Measurements from ENCODE around the gene GFOD2. TPM values are rescaled to one million over a fixed set of nuclear protein-coding genes. Genes with fewer than 3 reads are reported as not detected.

GFOD2 gene
- total RNA-seq, 4 donors from 2014 or later, result 8.9 to 15.4 (median 11.6) TPM

- intact Hi-C loops (cut with DNase I; ENCODE audit: low total_unique reads) (no loop called here), in situ Hi-C loops (cut with MboI; ENCODE audit: low sequenced_read_pairs in 4 of 4) (loop anchor here in 2 of 4 donors (10.0 kb wide), 2 partner anchors 107 to 137 kb away; partner anchors contain the start of gene RIPOR1 (in 1 of the 2))
- DNase-seq, result no peak
- Histone ChIP-seq H3K4me1 (peaks cover 26 to 30% of the 10 kb centered on the region in 2 donors), H3K27me3 (no peaks in the 10 kb centered on the region), H3K36me3 (peaks cover 0 to 12% of the 10 kb centered on the region in 2 donors), H3K27ac (no peak overlapping the region), H3K4me3 (no peak overlapping the region), H3K9me3 (no peaks in the 10 kb centered on the region)
- ATAC-seq, result no peak
- TF ChIP-seq, protein P1, sequence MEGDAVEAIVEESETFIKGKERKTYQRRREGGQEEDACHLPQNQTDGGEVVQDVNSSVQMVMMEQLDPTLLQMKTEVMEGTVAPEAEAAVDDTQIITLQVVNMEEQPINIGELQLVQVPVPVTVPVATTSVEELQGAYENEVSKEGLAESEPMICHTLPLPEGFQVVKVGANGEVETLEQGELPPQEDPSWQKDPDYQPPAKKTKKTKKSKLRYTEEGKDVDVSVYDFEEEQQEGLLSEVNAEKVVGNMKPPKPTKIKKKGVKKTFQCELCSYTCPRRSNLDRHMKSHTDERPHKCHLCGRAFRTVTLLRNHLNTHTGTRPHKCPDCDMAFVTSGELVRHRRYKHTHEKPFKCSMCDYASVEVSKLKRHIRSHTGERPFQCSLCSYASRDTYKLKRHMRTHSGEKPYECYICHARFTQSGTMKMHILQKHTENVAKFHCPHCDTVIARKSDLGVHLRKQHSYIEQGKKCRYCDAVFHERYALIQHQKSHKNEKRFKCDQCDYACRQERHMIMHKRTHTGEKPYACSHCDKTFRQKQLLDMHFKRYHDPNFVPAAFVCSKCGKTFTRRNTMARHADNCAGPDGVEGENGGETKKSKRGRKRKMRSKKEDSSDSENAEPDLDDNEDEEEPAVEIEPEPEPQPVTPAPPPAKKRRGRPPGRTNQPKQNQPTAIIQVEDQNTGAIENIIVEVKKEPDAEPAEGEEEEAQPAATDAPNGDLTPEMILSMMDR (IDR thresholded peaks at IDR 0.05 in 4 of 5, conservative IDR thresholded peaks at IDR 0.05 in 1 of 5), result no peak
- no peak for TF ChIP-seq POLR2A (IDR thresholded peaks at IDR 0.05)
These were observed 57.0 kb downstream of the GFOD2 start for GRCh38 chr16:67661886-67662652.

DNA sequence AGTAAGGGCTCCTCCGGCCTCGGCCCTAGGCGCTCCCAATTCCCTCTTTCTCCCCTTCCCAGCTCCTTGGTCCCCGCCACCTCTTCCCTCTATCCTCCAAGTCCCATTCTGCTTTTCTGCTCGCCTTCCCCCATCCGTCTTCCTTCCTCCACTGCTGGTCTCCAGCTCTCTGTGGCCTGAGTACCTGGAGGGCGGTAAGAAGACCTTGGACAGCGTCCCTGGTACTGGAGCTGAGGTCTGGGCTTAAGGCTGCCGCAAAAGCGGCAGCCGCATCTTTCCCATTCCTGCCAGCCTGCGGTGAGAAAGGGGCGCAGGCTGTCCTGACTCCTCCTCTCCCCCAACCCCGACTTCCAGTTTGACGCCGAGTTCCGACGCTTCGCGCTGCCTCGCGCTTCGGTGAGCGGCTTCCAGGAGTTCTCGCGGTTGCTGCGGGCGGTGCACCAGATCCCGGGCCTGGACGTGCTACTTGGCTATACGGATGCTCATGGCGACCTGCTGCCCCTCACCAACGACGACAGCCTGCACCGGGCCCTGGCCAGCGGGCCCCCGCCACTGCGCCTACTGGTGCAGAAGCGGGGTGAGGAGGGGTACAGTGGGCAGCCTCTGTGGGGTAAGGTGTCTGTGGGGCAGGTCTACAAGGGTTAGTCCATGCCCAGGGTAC is 57.9 kb downstream of the GFOD2 start:
- ATAC-seq, result no peak
- Histone ChIP-seq H3K9me3 (no peaks in the 10 kb centered on the region), H3K4me3 (peak overlapping the region; percentile 66 to 83 (median 76)), H3K27ac (peak overlapping the region; percentile 91 to 97 (median 94)), H3K4me1 (peaks cover 24 to 25% of the 10 kb centered on the region in 2 donors), H3K36me3 (peaks cover 0 to 12% of the 10 kb centered on the region in 2 donors), H3K27me3 (no peaks in the 10 kb centered on the region)
- intact Hi-C loops (cut with DNase I; ENCODE audit: low total_unique reads) (no loop called here), in situ Hi-C loops (cut with MboI; ENCODE audit: low sequenced_read_pairs in 4 of 4) (loop anchor here in 2 of 4 donors (10.0 kb wide), 2 partner anchors 106 to 136 kb away; partner anchors contain the start of gene RIPOR1 (in 1 of the 2))
- peak in 1 of 2 donors; percentile 5 for TF ChIP-seq POLR2A (IDR thresholded peaks at IDR 0.05)
- TF ChIP-seq, protein P1 (IDR thresholded peaks at IDR 0.05 in 4 of 5, conservative IDR thresholded peaks at IDR 0.05 in 1 of 5), result no peak
- DNase-seq, result no peak

- H3K9me3 ChIP-seq, result no peaks in the 10 kb centered on the region
- H3K27ac ChIP-seq, result peak within 1 kb of the TSS; percentile 91 to 97 (median 94)
- peaks cover 19% of the 10 kb centered on the region in 2 donors for H3K4me1 ChIP-seq
- peaks cover 0 to 12% of the 10 kb centered on the region in 2 donors for H3K36me3 ChIP-seq
- H3K4me3 ChIP-seq, result peak within 1 kb of the TSS; percentile 66 to 83 (median 76)
- DNase-seq, result peak; percentile 88 to 90
- intact Hi-C loops (cut with DNase I; ENCODE audit: low total_unique reads), result loop anchor here (1.0 kb wide), 1 partner anchor 98 kb away; the partner anchor contains the start of gene CTCF
- TF ChIP-seq, protein P1 (IDR thresholded peaks at IDR 0.05 in 4 of 5, conservative IDR thresholded peaks at IDR 0.05 in 1 of 5), result peak in 3 of 5 experiments; percentile 15 to 23 (median 20)
- peak in 1 of 2 donors; percentile 61 for TF ChIP-seq POLR2A (IDR thresholded peaks at IDR 0.05)
- in situ Hi-C loops (cut with MboI; ENCODE audit: low sequenced_read_pairs in 4 of 4), result loop anchor here in 2 of 4 donors (10.0 kb wide), 2 partner anchors 106 to 136 kb away; partner anchors contain the start of gene RIPOR1 (in 1 of the 2)
- H3K27me3 ChIP-seq, result no peaks in the 10 kb centered on the region
- peak; percentile 83 to 88 for ATAC-seq
These were observed 58.5 kb downstream of the GFOD2 start, which contains the start of gene PARD6A for GRCh38 chr16:67660564-67661028. TSS of gene PARD6A (plus strand) at chr16:67660960. CDS start at chr16:67661039, 79 bp downstream.

GRCh38 chr16:67659675-67660563 is 59.2 kb downstream of the GFOD2 start, which contains the start of gene ACD:
TSS of gene ACD (minus strand) at chr16:67660260. CDS start at chr16:67660220, 40 bp downstream.
- peak within 1 kb of the TSS; percentile 91 to 97 (median 94) for H3K27ac ChIP-seq
- intact Hi-C loops (cut with DNase I; ENCODE audit: low total_unique reads), result loop anchor here (1.0 kb wide), 1 partner anchor 98 kb away; the partner anchor contains the start of gene CTCF

More at GRCh38 chr16:67659675-67660563, 59.2 kb downstream of the GFOD2 start, which contains the start of gene ACD:
- Histone ChIP-seq H3K4me3 (peak within 1 kb of the TSS; percentile 66 to 83 (median 76)), H3K9me3 (no peaks in the 10 kb centered on the region), H3K27me3 (peaks cover 0 to 2% (median 1%) of the 10 kb centered on the region in 3 donors), H3K36me3 (peaks cover 0 to 12% of the 10 kb centered on the region in 2 donors), H3K4me1 (peaks cover 18% of the 10 kb centered on the region in 2 donors)
- peak; percentile 88 to 90 for ATAC-seq
- TF ChIP-seq, protein P1 (IDR thresholded peaks at IDR 0.05 in 4 of 5, conservative IDR thresholded peaks at IDR 0.05 in 1 of 5), result no peak
- TF ChIP-seq POLR2A (IDR thresholded peaks at IDR 0.05), result peak; percentile 75 to 83
- peak; percentile 73 to 88 for DNase-seq
- in situ Hi-C loops (cut with MboI; ENCODE audit: low sequenced_read_pairs in 4 of 4), result loop anchor here in 3 of 4 donors (10.0 kb wide), 2 partner anchors 105 to 135 kb away; partner anchors contain the start of gene RIPOR1 (in 2 of the 3)

Measured in gastrocnemius medialis (tissue), 4 donors.